Measurements from ENCODE around the gene FBXL3. TPM values are rescaled to one million over a fixed set of nuclear protein-coding genes. Genes with fewer than 3 reads are reported as not detected.
A peak's percentile ranks its signal among the peaks of the same experiment; 100 is the strongest.

The FBXL3 gene
- total RNA-seq, 1 donor from 2014 or later = 37.2 TPM

GRCh38 chr13:77053192-77053591, 26.2 kb upstream of the FBXL3 start:
- H3K4me1 ChIP-seq (ENCODE audit: insufficient read depth, low read length) = no peaks in the 10 kb centered on the region
- H3K79me2 ChIP-seq (ENCODE audit: insufficient read depth, low read length) = no peaks in the 10 kb centered on the region
- no peak for DNase-seq (ENCODE audit: low read depth)
- no peak overlapping the region for H2AFZ ChIP-seq (ENCODE audit: low read depth, low read length)
- Mint-ChIP-seq H3K27ac (ENCODE audit: unreplicated experiment) (no peak overlapping the region), H3K27me3 (ENCODE audit: low read depth, unreplicated experiment) (no peaks in the 10 kb centered on the region), H3K9me3 (ENCODE audit: unreplicated experiment) (no peaks in the 10 kb centered on the region), H3K4me1 (ENCODE audit: low read depth, unreplicated experiment) (peaks cover 12% of the 10 kb centered on the region), H3K36me3 (ENCODE audit: low read depth, unreplicated experiment) (peaks cover 19% of the 10 kb centered on the region), H3K4me3 (ENCODE audit: unreplicated experiment) (no peak overlapping the region)
- no peak overlapping the region for H3K4me2 ChIP-seq (ENCODE audit: low read length)
- H3K4me3 ChIP-seq (ENCODE audit: insufficient read depth, low read depth, low read length) = no peak overlapping the region
- no peaks in the 10 kb centered on the region for H4K20me1 ChIP-seq (ENCODE audit: insufficient read depth, low read length)
- H3K9ac ChIP-seq (ENCODE audit: low read length) = no peak overlapping the region
- no peak for TF ChIP-seq EZH2 (IDR thresholded peaks at IDR 0.05; ENCODE audit: insufficient read depth, low read length)
- no peak for TF ChIP-seq CTCF (IDR thresholded peaks at IDR 0.05; ENCODE audit: insufficient read depth, low read depth, low read length)
- H3K27ac ChIP-seq (ENCODE audit: low read depth, low read length) = no peak overlapping the region
- no peak for FAIRE-seq
- H3K27me3 ChIP-seq (ENCODE audit: insufficient read depth, low read length) = no peaks in the 10 kb centered on the region
- H3K36me3 ChIP-seq (ENCODE audit: insufficient read depth, low read length) = peaks cover 8% of the 10 kb centered on the region
- H3K9me3 ChIP-seq (ENCODE audit: insufficient read depth, low read depth, low read length) = no peaks in the 10 kb centered on the region

GRCh38 chr13:77048681-77049080, 21.7 kb upstream of the FBXL3 start:
- Mint-ChIP-seq H3K27me3 (ENCODE audit: low read depth, unreplicated experiment) (no peaks in the 10 kb centered on the region), H3K4me3 (ENCODE audit: unreplicated experiment) (no peak overlapping the region), H3K27ac (ENCODE audit: unreplicated experiment) (peak overlapping the region; percentile 28), H3K4me1 (ENCODE audit: low read depth, unreplicated experiment) (peaks cover 17% of the 10 kb centered on the region), H3K9me3 (ENCODE audit: unreplicated experiment) (no peaks in the 10 kb centered on the region), H3K36me3 (ENCODE audit: low read depth, unreplicated experiment) (peaks cover 23% of the 10 kb centered on the region)
- Histone ChIP-seq H3K4me3 (ENCODE audit: insufficient read depth, low read depth, low read length) (no peak overlapping the region), H3K9ac (ENCODE audit: low read length) (no peak overlapping the region), H3K4me1 (ENCODE audit: insufficient read depth, low read length) (no peaks in the 10 kb centered on the region), H3K4me2 (ENCODE audit: low read length) (no peak overlapping the region), H4K20me1 (ENCODE audit: insufficient read depth, low read length) (no peaks in the 10 kb centered on the region), H2AFZ (ENCODE audit: low read depth, low read length) (no peak overlapping the region), H3K27ac (ENCODE audit: low read depth, low read length) (no peak overlapping the region), H3K9me3 (ENCODE audit: insufficient read depth, low read depth, low read length) (no peaks in the 10 kb centered on the region), H3K27me3 (ENCODE audit: insufficient read depth, low read length) (no peaks in the 10 kb centered on the region), H3K79me2 (ENCODE audit: insufficient read depth, low read length) (no peaks in the 10 kb centered on the region), H3K36me3 (ENCODE audit: insufficient read depth, low read length) (peaks cover 6% of the 10 kb centered on the region)
- TF ChIP-seq CTCF (IDR thresholded peaks at IDR 0.05; ENCODE audit: insufficient read depth, low read depth, low read length) (no peak), EZH2 (IDR thresholded peaks at IDR 0.05; ENCODE audit: insufficient read depth, low read length) (no peak)
- no peak for DNase-seq (ENCODE audit: low read depth)
- FAIRE-seq = no peak

- H3K4me3 Mint-ChIP-seq (ENCODE audit: unreplicated experiment) = no peak overlapping the region
- no peak for TF ChIP-seq EZH2 (IDR thresholded peaks at IDR 0.05; ENCODE audit: insufficient read depth, low read length)
- TF ChIP-seq CTCF (IDR thresholded peaks at IDR 0.05; ENCODE audit: insufficient read depth, low read depth, low read length) = no peak
- no peaks in the 10 kb centered on the region for H3K27me3 Mint-ChIP-seq (ENCODE audit: low read depth, unreplicated experiment)
- H3K4me1 ChIP-seq (ENCODE audit: insufficient read depth, low read length) = no peaks in the 10 kb centered on the region
- no peak overlapping the region for H2AFZ ChIP-seq (ENCODE audit: low read depth, low read length)
- no peak overlapping the region for H3K9ac ChIP-seq (ENCODE audit: low read length)
- no peaks in the 10 kb centered on the region for H3K79me2 ChIP-seq (ENCODE audit: insufficient read depth, low read length)
- peaks cover 23% of the 10 kb centered on the region for H3K36me3 Mint-ChIP-seq (ENCODE audit: low read depth, unreplicated experiment)
- no peak overlapping the region for H3K27ac ChIP-seq (ENCODE audit: low read depth, low read length)
- FAIRE-seq (no peak), DNase-seq (ENCODE audit: low read depth) (no peak)
- H3K27ac Mint-ChIP-seq (ENCODE audit: unreplicated experiment) = peak overlapping the region; percentile 43
- no peaks in the 10 kb centered on the region for H3K9me3 ChIP-seq (ENCODE audit: insufficient read depth, low read depth, low read length)
- peaks cover 6% of the 10 kb centered on the region for H3K36me3 ChIP-seq (ENCODE audit: insufficient read depth, low read length)
- H3K4me2 ChIP-seq (ENCODE audit: low read length) = no peak overlapping the region
- no peaks in the 10 kb centered on the region for H3K27me3 ChIP-seq (ENCODE audit: insufficient read depth, low read length)
- H4K20me1 ChIP-seq (ENCODE audit: insufficient read depth, low read length) = no peaks in the 10 kb centered on the region
- H3K9me3 Mint-ChIP-seq (ENCODE audit: unreplicated experiment) = no peaks in the 10 kb centered on the region
- H3K4me3 ChIP-seq (ENCODE audit: insufficient read depth, low read depth, low read length) = no peak overlapping the region
- peaks cover 17% of the 10 kb centered on the region for H3K4me1 Mint-ChIP-seq (ENCODE audit: low read depth, unreplicated experiment)
These were observed 20.8 kb upstream of the FBXL3 start for GRCh38 chr13:77047649-77048343.
